ENCODE data around the gene DIPK1B.

GRCh38 chr9:136671254-136671614 is 41.1 kb upstream of the DIPK1B start:
- TF ChIP-seq CTCF (IDR thresholded peaks at IDR 0.05) (no peak), POLR2A (IDR thresholded peaks at IDR 0.05) (no peak)

Data from thyroid gland (tissue), 4 donors.